HG02981 (cell line): ENCODE results near the gene TNS3.

Experiments used
- ATAC-seq: cut with Tn5 transposase; IDR thresholded peaks from one replicate; pipeline ENCODE4 v1.9.1; 2021; ENCODE audit warnings: mild to moderate bottlenecking, moderate library complexity; ENCODE audit not compliant: unreplicated experiment

TNS3 gene

GRCh38 chr7:47247132-47247531 is 334.8 kb downstream of the TNS3 start:
- ATAC-seq = no peak

GRCh38 chr7:47244692-47245091 is 337.2 kb downstream of the TNS3 start:
- ATAC-seq = no peak

DNA sequence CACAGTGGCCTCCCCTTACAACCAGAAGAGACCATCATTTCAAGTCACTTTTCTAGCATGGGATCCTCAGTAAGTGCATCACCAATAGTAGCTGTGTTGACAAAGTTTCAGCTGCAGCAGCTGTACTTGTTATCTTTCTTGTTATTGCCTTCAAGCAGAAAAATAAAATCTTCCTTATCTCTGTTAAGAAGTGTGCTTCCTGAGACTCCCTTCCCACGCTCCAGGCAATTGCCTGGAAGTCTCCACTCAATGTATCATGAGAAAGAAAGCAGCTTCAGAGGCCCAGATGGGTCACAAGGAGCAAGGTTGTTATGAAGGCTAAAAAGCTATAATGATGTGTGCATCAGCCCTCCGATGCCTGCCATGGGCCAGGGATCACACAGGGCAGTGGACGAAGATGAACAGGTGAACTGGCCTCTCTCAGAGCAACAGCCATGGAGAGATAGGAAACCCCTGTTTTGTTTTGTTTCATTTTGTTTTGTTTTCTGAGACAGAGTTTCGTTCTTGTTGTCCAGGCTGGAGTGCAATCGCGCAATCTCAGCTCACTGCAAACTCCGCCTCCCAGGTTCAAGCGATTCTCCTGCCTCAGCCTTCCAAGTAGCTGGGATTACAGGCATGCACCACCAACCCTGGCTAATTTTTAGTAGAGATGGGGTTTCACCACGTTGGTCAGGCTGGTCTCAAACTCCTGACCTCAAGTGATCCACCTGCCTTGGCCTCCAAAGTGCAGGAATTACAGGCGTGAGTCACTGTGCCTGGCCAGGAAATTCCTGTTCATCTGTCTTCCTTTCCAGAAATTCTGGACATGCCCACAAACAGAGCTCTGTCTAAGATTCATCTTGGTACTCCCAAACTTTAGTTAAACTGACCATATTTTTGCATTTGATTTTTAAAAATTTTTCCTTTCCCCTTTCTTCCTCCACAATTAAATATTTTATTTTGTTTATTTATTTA is 340.5 kb downstream of the TNS3 start:
- ATAC-seq = no peak

- ATAC-seq = no peak
Measured at GRCh38 chr7:47239931-47240421, 341.9 kb downstream of the TNS3 start.

GRCh38 chr7:47239034-47239433 is 342.9 kb downstream of the TNS3 start:
- ATAC-seq = no peak

GRCh38 chr7:47236480-47237129 is 345.3 kb downstream of the TNS3 start:
- ATAC-seq = no peak

DNA sequence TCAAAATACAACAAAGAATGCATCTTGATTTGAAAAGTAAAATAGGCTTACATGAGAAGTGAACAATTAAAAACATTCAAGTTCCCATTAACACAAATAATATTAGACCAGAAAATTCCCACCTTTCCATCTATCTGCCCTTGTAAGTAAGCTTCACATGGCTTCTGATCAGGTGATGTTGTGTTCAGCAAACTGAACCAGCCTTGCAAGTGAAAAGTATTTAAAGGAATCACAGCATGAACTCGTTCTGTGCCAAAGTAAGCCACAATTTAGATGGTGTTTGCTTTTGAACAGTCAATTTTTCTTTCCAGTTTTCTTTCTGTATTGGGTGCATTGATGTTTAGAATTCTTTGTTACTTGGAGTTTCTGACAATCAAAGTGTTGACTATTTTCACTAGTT is 347.9 kb downstream of the TNS3 start:
- ATAC-seq = no peak

DNA sequence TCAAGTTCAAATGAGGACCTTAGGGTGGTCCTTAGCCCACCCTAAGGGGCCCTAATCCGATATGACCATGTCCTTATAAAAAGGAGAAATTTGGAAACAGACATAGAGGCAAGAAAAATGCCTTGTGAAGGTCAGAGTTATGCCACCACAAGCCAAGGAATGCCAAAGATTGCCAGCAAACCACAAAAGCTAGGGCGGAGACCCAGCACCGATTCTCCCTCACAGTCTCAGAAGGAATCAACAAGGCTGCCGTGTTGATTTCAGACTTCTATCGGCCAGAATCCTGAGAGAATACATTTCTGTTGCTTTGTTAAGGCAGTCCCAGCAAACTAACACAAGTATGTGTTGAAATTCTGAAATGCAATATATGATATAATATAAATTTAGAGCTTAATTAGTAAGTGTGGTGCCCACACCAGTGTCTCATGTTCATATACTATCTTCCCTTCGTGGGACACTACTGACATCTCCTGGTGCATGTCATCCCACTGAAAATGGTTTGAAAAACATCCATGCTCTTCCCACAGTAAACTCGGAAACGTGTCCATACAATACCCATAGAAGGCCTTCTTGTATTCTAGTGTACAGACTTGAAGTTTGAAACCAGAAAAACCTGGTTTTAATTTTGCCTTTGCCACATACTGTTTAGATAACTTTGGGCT is 349.0 kb downstream of the TNS3 start:
- no peak for ATAC-seq

GRCh38 chr7:47231627-47232026 is 350.3 kb downstream of the TNS3 start:
- ATAC-seq = no peak

DNA sequence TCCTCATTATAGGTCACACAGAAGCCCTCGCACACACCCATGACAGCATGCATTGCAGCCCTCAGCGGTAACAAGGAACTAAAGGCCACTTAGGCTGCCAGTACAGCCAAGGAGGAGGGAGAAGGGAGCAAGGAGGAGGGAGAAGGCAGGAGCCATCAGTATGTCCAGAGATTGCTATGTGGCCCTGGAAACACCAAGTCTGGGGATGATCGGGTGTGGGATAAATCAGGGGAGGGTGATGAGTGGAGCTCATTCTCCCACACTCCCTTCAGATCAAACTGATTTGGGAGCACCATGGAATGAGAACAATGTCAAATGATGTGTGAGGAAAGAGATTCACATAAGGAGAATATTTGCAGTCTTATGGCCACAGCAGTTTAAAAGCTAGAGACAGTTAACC is 350.9 kb downstream of the TNS3 start:
- no peak for ATAC-seq

DNA sequence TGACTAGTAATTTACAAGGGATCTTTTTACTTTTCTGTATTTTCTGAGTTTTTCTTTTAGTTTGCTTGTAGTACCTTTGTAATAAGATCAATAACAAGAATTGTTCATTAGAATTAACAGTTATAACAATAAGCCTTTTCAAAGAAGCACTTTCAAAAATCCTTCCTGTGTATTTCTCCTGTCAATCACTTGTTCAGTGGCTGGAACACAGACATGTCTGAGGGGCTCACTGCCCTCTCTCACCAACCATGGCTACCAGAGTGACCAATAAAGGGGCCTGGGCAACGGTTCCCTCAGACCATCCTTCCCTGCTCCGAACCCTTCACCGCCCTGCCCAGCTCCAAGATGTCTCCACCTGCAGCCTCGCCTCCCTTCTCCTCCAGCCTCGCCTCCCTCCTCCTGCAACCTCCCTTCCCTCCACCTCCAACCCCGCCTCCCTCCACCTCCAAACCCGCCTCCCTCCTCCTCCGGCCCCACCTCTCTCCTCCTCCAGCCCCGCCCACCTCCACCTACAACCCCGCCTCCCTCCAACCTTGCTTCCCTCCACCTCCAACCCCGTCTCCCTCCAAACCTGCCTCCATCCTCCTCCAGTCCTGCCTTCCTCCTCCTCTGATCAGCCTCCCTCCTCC is 353.4 kb downstream of the TNS3 start:
- no peak for ATAC-seq

DNA sequence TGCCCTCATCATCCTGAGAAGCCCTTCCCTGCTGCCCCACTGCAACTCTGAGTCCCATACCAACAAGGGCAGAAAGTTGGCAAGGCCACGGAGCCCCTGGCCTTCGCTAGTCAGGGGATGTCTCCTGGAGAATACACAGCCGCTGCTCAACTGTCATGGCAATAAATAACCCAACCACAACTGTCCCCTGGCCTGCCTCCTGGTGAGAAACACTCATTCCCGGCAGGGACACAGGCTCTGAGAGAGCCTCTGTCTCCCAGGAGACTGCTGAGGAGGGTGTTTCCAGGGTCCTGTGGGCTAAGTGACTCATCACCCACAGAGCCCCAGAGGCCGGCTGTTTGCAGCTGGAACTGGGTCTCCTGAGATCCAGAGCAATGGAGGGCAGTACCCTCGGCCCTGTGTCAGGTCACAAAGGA is 354.1 kb downstream of the TNS3 start:
- ATAC-seq = peak; percentile 82

- peak; percentile 34 for ATAC-seq
Measured at GRCh38 chr7:47226696-47227095, 355.2 kb downstream of the TNS3 start.

DNA sequence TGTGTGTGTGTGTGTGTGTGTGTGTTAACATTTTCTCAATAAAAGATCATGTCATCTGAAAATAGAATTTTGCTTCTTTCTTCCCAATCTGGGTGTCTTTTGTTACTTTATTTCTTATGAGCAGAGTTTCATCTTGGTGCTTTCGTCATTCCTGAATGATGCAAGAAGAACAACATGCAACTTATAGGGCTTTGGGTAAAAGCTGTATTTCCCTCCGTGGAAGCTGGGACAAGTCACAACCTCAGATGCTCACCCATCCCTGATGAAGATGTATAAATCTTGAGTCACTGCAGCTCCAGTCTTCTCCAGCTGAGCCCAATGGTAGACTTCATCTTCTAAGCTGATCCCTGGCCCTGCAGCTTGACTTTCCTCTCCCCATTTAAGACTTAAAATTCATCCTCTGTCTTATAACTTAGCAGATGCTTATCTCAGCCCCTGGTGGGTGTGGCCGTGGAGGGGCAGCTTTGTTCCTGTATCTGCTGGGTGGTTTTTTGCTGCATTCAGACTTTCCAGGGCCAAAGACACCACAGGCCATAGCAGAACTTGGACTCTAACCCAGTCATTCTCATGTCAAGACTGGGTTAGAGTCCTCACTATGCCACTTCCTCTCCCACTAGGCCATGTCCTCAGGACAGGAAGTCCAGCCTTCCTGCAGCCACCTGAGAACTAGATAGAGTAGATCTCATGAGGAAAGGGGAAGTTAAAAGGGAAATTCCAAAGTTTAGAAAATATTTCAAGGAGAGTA is 356.4 kb downstream of the TNS3 start:
- ATAC-seq = peak; percentile 34
